Ecto neural progenitor cell (in vitro differentiated cells): Measurements from ENCODE around the gene SLC44A2.

Source experiments
- DNase-seq: peaks from one replicate; pipeline ENCODE4 v3.0.0-alpha.2; 2018; ENCODE audit warnings: low spot score

Gene SLC44A2

GRCh38 chr19:10682397-10683063 is 57.2 kb downstream of the SLC44A2 start:
- no peak for DNase-seq

- DNase-seq: no peak
Measured at GRCh38 chr19:10683064-10683426, 57.7 kb downstream of the SLC44A2 start.

GRCh38 chr19:10683582-10683981 is 58.2 kb downstream of the SLC44A2 start:
- no peak for DNase-seq

- no peak for DNase-seq
Measured at GRCh38 chr19:10685210-10685609, 59.9 kb downstream of the SLC44A2 start.

GRCh38 chr19:10686193-10686592 is 60.8 kb downstream of the SLC44A2 start:
- DNase-seq: no peak

GRCh38 chr19:10686661-10687517 is 61.5 kb downstream of the SLC44A2 start:
- DNase-seq: peak; percentile 45

GRCh38 chr19:10687518-10688288 is 62.4 kb downstream of the SLC44A2 start:
- DNase-seq: peak; percentile 40

GRCh38 chr19:10688545-10689280 is 63.4 kb downstream of the SLC44A2 start:
- DNase-seq: peak; percentile 39

GRCh38 chr19:10690341-10690781 is 65.0 kb downstream of the SLC44A2 start:
- no peak for DNase-seq

- peak; percentile 42 for DNase-seq
Measured at GRCh38 chr19:10691178-10691881, 66.0 kb downstream of the SLC44A2 start.

GRCh38 chr19:10691883-10692282 is 66.5 kb downstream of the SLC44A2 start:
- DNase-seq: no peak

- DNase-seq: peak; percentile 37
Measured at GRCh38 chr19:10692673-10693264, 67.4 kb downstream of the SLC44A2 start.
